GM12878 (cell line): ENCODE measurements around the gene SMCO4. TPM values are rescaled to one million over a fixed set of nuclear protein-coding genes. Genes with fewer than 3 reads are reported as not detected.
"Not testable (repeated sequence)": the region's sequence is repeated elsewhere in the genome, so short reads cannot be mapped to it uniquely, and the experiment has no call there.

ENCODE experiments used
- ATAC-seq: fragments of 200-7000 bp; cut with Tn5 transposase; 3 replicates; pipeline ENCODE4 v1.9.1; 2020; ENCODE audit warnings: mild to moderate bottlenecking, moderate library complexity
- BruUV-seq: library from RNA; stranded (reverse); fragments of 400-500 nt; replicated peaks from 2 replicates; lab custom pipeline; 2021; lab: Mats Ljungman, UMichigan
- CTCF ChIA-PET: fragments of 300-600 bp; sonication (Branson Sonifier 250); formaldehyde crosslinking; extraction: SDS; loops from one replicate; lab custom pipeline; 2021; ENCODE audit warnings: inconsistent platforms; lab: Yijun Ruan, JAX
- POLR2A ChIA-PET: fragments of 350-600 bp; formaldehyde crosslinking; extraction: SDS; loops from one replicate; lab custom pipeline; 2021; ENCODE audit warnings: inconsistent platforms; lab: Charles Lee
- RAD21 ChIA-PET: fragments of 300-600 bp; sonication (Branson Sonifier 250); formaldehyde crosslinking; loops from one replicate; lab custom pipeline; 2023; ENCODE audit warnings: antibody characterized with exemption; ENCODE audit not compliant: unreplicated experiment; lab: Charles Lee
- SMC1A ChIA-PET: fragments of 300-600 bp; sonication (Branson Sonifier 250); formaldehyde crosslinking; loops from one replicate; lab custom pipeline; 2023; ENCODE audit not compliant: unreplicated experiment, uncharacterized antibody; lab: Charles Lee
- DNase-seq: peaks from one replicate; pipeline ENCODE4 v3.0.0-alpha.2; 2011; ENCODE audit warnings: low read depth, low spot score
- FAIRE-seq: peaks from 3 replicates; lab custom pipeline; 2011; peaks lifted over from hg19 to GRCh38; lab: Jason Lieb, UNC
- H2AFZ ChIP-seq: 2 replicates; pipeline ENCODE4 v1.6.0; 2011; ENCODE audit warnings: low read depth, low read length, control low read depth; ENCODE audit not compliant: control insufficient read depth
- H3K27ac ChIP-seq: 2 replicates; pipeline ENCODE4 v1.5.1; 2011; ENCODE audit warnings: control low read depth; ENCODE audit not compliant: control insufficient read depth, insufficient read depth
- H3K27me3 ChIP-seq, 2 experiments: replicated peaks in 1 of 2; 2 replicates each; pipeline versions ENCODE4 v1.6.0 to v1.6.1; 2011; ENCODE audit warnings: low read length in 1 of 2; ENCODE audit not compliant: control insufficient read depth in 2 of 2, insufficient read depth in 2 of 2
- H3K36me3 ChIP-seq, 2 experiments: 2 replicates each; pipeline ENCODE4 v1.5.1; 2011; ENCODE audit warnings: low read length in 1 of 2; ENCODE audit not compliant: control insufficient read depth in 2 of 2, insufficient read depth in 2 of 2
- H3K4me1 ChIP-seq: 2 replicates; pipeline ENCODE4 v1.6.1; 2011; ENCODE audit warnings: mild to moderate bottlenecking, low read length, moderate library complexity, mixed read lengths; ENCODE audit not compliant: control insufficient read depth, insufficient read depth
- H3K4me2 ChIP-seq: 2 replicates; pipeline ENCODE4 v1.6.0; 2011; ENCODE audit warnings: control low read depth; ENCODE audit not compliant: control insufficient read depth, insufficient read depth
- H3K4me3 ChIP-seq: fragments of 200-600 bp; sonication (generic); 2 replicates; pipeline ENCODE4 v1.5.1; 2016
- H3K79me2 ChIP-seq: 2 replicates; pipeline ENCODE4 v1.6.0; 2011; ENCODE audit warnings: low read length; ENCODE audit not compliant: control insufficient read depth, insufficient read depth
- H3K9ac ChIP-seq: 2 replicates; pipeline ENCODE4 v1.8.0; 2011; ENCODE audit warnings: low read length, control low read depth, mixed read lengths; ENCODE audit not compliant: control insufficient read depth, insufficient read depth
- H3K9me3 ChIP-seq: replicated peaks from 3 replicates; pipeline ENCODE4 v1.5.1; 2011; ENCODE audit warnings: mild to moderate bottlenecking, low read length; ENCODE audit not compliant: control insufficient read depth, insufficient read depth
- H4K20me1 ChIP-seq: 2 replicates; pipeline ENCODE4 v1.6.0; 2011; ENCODE audit not compliant: control insufficient read depth, insufficient read depth
- DPF2 ChIP-seq: fragments of 450-650 bp; IDR thresholded peaks from 2 replicates; pipeline ENCODE4 v1.6.1; 2017; ENCODE audit warnings: mild to moderate bottlenecking
- E2F8 ChIP-seq: fragments of 450-650 bp; IDR thresholded peaks from 2 replicates; pipeline ENCODE4 v1.6.1; 2018; ENCODE audit warnings: mild to moderate bottlenecking, low read depth, moderate library complexity; ENCODE audit not compliant: partially characterized antibody
- EED ChIP-seq: sonication (generic); IDR thresholded peaks from 2 replicates; pipeline ENCODE4 v1.6.1; 2016; ENCODE audit warnings: antibody characterized with exemption, low read depth
- HSF1 ChIP-seq: fragments of 150-350 bp; IDR thresholded peaks from 2 replicates; pipeline ENCODE4 v1.6.1; 2014; ENCODE audit warnings: mild to moderate bottlenecking, low read depth, low read length
- IRF4 ChIP-seq: IDR thresholded peaks from 2 replicates; pipeline ENCODE4 v1.6.1; 2011; ENCODE audit warnings: low read depth, low read length
- MXI1 ChIP-seq: fragments of 150-350 bp; IDR thresholded peaks from 2 replicates; pipeline ENCODE4 v1.6.1; 2011; ENCODE audit warnings: low read depth, mild to moderate bottlenecking, inconsistent platforms, low read length, improper control_type of control experiment
- NFYB ChIP-seq: IDR thresholded peaks from 2 replicates; pipeline ENCODE4 v1.6.1; 2011; ENCODE audit warnings: low read depth, mild to moderate bottlenecking, low read length, improper control_type of control experiment, moderate library complexity; ENCODE audit not compliant: insufficient read depth
- NR2F1 ChIP-seq: fragments of 450-650 bp; conservative IDR thresholded peaks from 2 replicates; pipeline ENCODE4 v1.6.1; 2017; ENCODE audit warnings: mild to moderate bottlenecking
- POU2F2 ChIP-seq: IDR thresholded peaks from 3 replicates; pipeline ENCODE4 v1.6.1; 2011; ENCODE audit warnings: low read depth, mild to moderate bottlenecking, low read length, borderline replicate concordance
- RAD51 ChIP-seq: fragments of 450-650 bp; IDR thresholded peaks from 2 replicates; pipeline ENCODE4 v1.6.1; 2016; ENCODE audit warnings: moderate library complexity, mild to moderate bottlenecking, inconsistent platforms
- RUNX3 ChIP-seq: IDR thresholded peaks from 2 replicates; pipeline ENCODE4 v1.6.1; 2012; ENCODE audit warnings: low read length, inconsistent platforms
- SMAD5 ChIP-seq: IDR thresholded peaks from 2 replicates; pipeline ENCODE4 v1.6.1; 2016; ENCODE audit warnings: antibody characterized with exemption, low read depth
- SMARCA5 ChIP-seq: fragments of 450-650 bp; IDR thresholded peaks from 2 replicates; pipeline ENCODE4 v1.6.1; 2017; ENCODE audit warnings: mild to moderate bottlenecking
- YBX1 ChIP-seq: fragments of 450-650 bp; IDR thresholded peaks from 2 replicates; pipeline ENCODE4 v1.6.1; 2016; ENCODE audit warnings: antibody characterized with exemption
- ZNF207 ChIP-seq: fragments of 450-650 bp; IDR thresholded peaks from 2 replicates; pipeline ENCODE4 v1.6.1; 2014; ENCODE audit warnings: antibody characterized with exemption, mild to moderate bottlenecking, borderline replicate concordance
- WGBS: methylation state at CpG from one replicate; pipeline ENCODE4 v1.1.6; 2016; ENCODE audit warnings: low lambda C conversion rate; ENCODE audit not compliant: insufficient replicate concordance, insufficient coverage; ENCODE audit errors: missing lambda C conversion rate; 5-methylcytosine and 5-hydroxymethylcytosine counted together
- in situ Hi-C: fragments of 300-500 bp; cut with MboI; formaldehyde crosslinking; loops from 9 replicates; pipeline ENCODE4 v1.14.3; 2018; ENCODE audit warnings: mixed read lengths
- intact Hi-C: fragments of 100-400 bp; cut with micrococcal nuclease; formaldehyde crosslinking; loops from one replicate; pipeline ENCODE4 v1.14.2; 2022; ENCODE audit not compliant: unreplicated experiment
- polyA plus RNA-seq, 11 experiments: library from polyadenylated mRNA; depleted of rRNA in 4 of 11; unstranded in 6 of 11; stranded (reverse) in 5 of 11; fragments of >200 nt; fragmentation: Nextera tagmentation in 4 of 11; fragmentation: Illumina TruSeq in 1 of 11; extraction: Ambion mirVana in 4 of 11; extraction: Trizol in 1 of 11; gene quantifications; 1 replicate in 1 of 11; 2 replicates in 10 of 11; pipeline versions ENCODE4 v1.2.1 to v1.2.3, GENCODE V29; 2011 to 2016; ENCODE audit warnings: inconsistent platforms in 2 of 11, missing spikeins in 2 of 11, low read depth in 1 of 11
- total RNA-seq, 4 experiments: library from RNA; depleted of rRNA in 3 of 4; stranded (reverse); fragments of >200 nt in 3 of 4; fragmentation: Illumina TruSeq in 1 of 4; extraction: Trizol in 1 of 4; gene quantifications; 2 replicates each; pipeline versions ENCODE4 v1.2.1 to v1.2.3, GENCODE V29; 2013 to 2021

SMCO4 gene
- total and polyA plus RNA-seq, 10 of the 15 experiments (the other 5 are each of a cell fraction or from before 2014, with no cell fraction given): 3.6 to 59.9 (median 27.9) TPM

DNA sequence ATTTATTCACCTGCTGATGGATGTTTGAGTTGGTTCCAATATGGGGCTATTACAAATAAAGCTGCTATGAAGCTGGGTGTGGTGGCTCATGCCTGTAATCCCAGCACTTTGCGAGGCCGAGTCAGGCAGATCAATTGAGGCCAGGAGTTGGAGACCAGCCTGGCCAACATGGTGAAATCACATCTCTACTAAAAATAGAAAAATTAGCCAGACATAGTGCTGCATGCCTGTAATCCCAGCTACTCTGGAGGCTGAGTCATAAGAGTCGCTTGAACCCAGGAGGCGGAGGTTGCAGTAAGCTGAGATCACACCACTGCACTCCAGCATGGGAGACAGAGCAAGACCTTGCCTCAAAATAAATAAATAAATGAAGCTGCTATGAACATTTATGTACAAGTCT, 33.7 kb upstream of the SMCO4 start:
- H3K36me3 ChIP-seq, intact Hi-C loops, CTCF ChIA-PET, H3K4me2 ChIP-seq, H3K4me3 ChIP-seq, FAIRE-seq, H3K4me1 ChIP-seq, DNase-seq, BruUV-seq, in situ Hi-C loops, ATAC-seq, H3K79me2 ChIP-seq, H2AFZ ChIP-seq, H3K27me3 ChIP-seq, H3K9ac ChIP-seq, POLR2A ChIA-PET, SMC1A ChIA-PET, H3K27ac ChIP-seq, H4K20me1 ChIP-seq, H3K9me3 ChIP-seq: not testable (repeated sequence)
- 89% methylated on average over 4 of the region's 4 CpGs for WGBS
- RAD21 ChIA-PET: interaction anchor here (1.5 kb wide), 1 partner anchor 35 kb away, joined by 3 read pairs; no protein-coding TSS in a partner anchor

GRCh38 chr11:93574638-93575220, 31.5 kb upstream of the SMCO4 start:
- Histone ChIP-seq H4K20me1 (no peaks in the 10 kb centered on the region), H2AFZ (no peak overlapping the region), H3K4me3 (no peak overlapping the region), H3K27ac (no peak overlapping the region), H3K4me1 (no peaks in the 10 kb centered on the region), H3K79me2 (no peaks in the 10 kb centered on the region), H3K36me3 (no peaks in the 10 kb centered on the region), H3K9ac (no peak overlapping the region), H3K4me2 (no peak overlapping the region)
- no peak for DNase-seq
- ATAC-seq: no peak
- CTCF ChIA-PET: no interaction called here
- intact Hi-C loops (no loop called here), in situ Hi-C loops (no loop called here)
- BruUV-seq: no TSS peak
- 17% methylated on average over 2 of the region's 2 CpGs for WGBS
- SMC1A ChIA-PET: no interaction called here
- POLR2A ChIA-PET: no interaction called here
- TF ChIP-seq EED (no peak), ZNF207 (no peak), RAD51 (no peak), RUNX3 (no peak), E2F8 (no peak), POU2F2 (no peak), NFYB (no peak), MXI1 (no peak), YBX1 (no peak), SMARCA5 (no peak), HSF1 (no peak), IRF4 (no peak), SMAD5 (no peak), DPF2 (no peak), NR2F1 (no peak)
- TF ChIP-seq, all 136 proteins: peak for 0
- no peaks in the 10 kb centered on the region for H3K27me3 ChIP-seq
- no peaks in the 10 kb centered on the region; the same call in 2 of the 3 replicates for H3K9me3 ChIP-seq
- RAD21 ChIA-PET: no interaction called here
- no peak for FAIRE-seq
